HG03135 (cell line): Measurements from ENCODE around the gene TTLL5.

ENCODE experiments used
- ATAC-seq: cut with Tn5 transposase; IDR thresholded peaks from one replicate; pipeline ENCODE4 v1.9.1; 2021; ENCODE audit warnings: mild to moderate bottlenecking, moderate library complexity; ENCODE audit not compliant: unreplicated experiment

The TTLL5 gene

GRCh38 chr14:75700295-75700694 is 39.2 kb downstream of the TTLL5 start:
- no peak for ATAC-seq

- ATAC-seq, result no peak
Observed at GRCh38 chr14:75702122-75702521, 41.1 kb downstream of the TTLL5 start.

GRCh38 chr14:75702616-75703261 is 41.7 kb downstream of the TTLL5 start:
- ATAC-seq, result no peak

GRCh38 chr14:75703467-75703866 is 42.4 kb downstream of the TTLL5 start:
- ATAC-seq, result no peak

GRCh38 chr14:75705014-75705413 is 44.0 kb downstream of the TTLL5 start:
- ATAC-seq, result no peak

- no peak for ATAC-seq
Observed at GRCh38 chr14:75709207-75709812, 48.3 kb downstream of the TTLL5 start.

- no peak for ATAC-seq
Observed at GRCh38 chr14:75711105-75711795, 50.2 kb downstream of the TTLL5 start.

- no peak for ATAC-seq
Observed at GRCh38 chr14:75711796-75712211, 50.8 kb downstream of the TTLL5 start.

GRCh38 chr14:75714991-75715390 is 53.9 kb downstream of the TTLL5 start:
- ATAC-seq, result no peak

- no peak for ATAC-seq
Observed at GRCh38 chr14:75715926-75716780, 55.1 kb downstream of the TTLL5 start.

- ATAC-seq, result no peak
Observed at GRCh38 chr14:75717729-75718128, 56.7 kb downstream of the TTLL5 start.

GRCh38 chr14:75718199-75718598 is 57.2 kb downstream of the TTLL5 start:
- ATAC-seq, result no peak

GRCh38 chr14:75720116-75720515 is 59.1 kb downstream of the TTLL5 start:
- no peak for ATAC-seq

- ATAC-seq, result no peak
Observed at GRCh38 chr14:75720842-75721498, 59.9 kb downstream of the TTLL5 start.

- ATAC-seq, result no peak
Observed at GRCh38 chr14:75723716-75724115, 62.7 kb downstream of the TTLL5 start.

- no peak for ATAC-seq
Observed at GRCh38 chr14:75724414-75725204, 63.6 kb downstream of the TTLL5 start.

GRCh38 chr14:75725481-75725880 is 64.4 kb downstream of the TTLL5 start:
- no peak for ATAC-seq

- no peak for ATAC-seq
Observed at GRCh38 chr14:75726321-75726720, 65.3 kb downstream of the TTLL5 start.

GRCh38 chr14:75727124-75727523 is 66.1 kb downstream of the TTLL5 start:
- ATAC-seq, result no peak

GRCh38 chr14:75732888-75733287 is 71.8 kb downstream of the TTLL5 start:
- ATAC-seq, result no peak
